Measurements from ENCODE around the gene VPREB3.

GRCh38 chr22:23779083-23779482 is 24.9 kb upstream of the VPREB3 start:
- TF ChIP-seq SP1 (IDR thresholded peaks at IDR 0.05; ENCODE audit: low read depth, low read length) (no peak), REST (IDR thresholded peaks at IDR 0.05; ENCODE audit: low read depth, low read length) (no peak), ATF3 (IDR thresholded peaks at IDR 0.05; ENCODE audit: borderline replicate concordance, extremely low read depth, low read depth, low read length) (no peak), USF2 (IDR thresholded peaks at IDR 0.05; ENCODE audit: borderline replicate concordance, low read depth, low read length) (no peak), ETV6 (conservative IDR thresholded peaks at IDR 0.05 in 1 of 2, IDR thresholded peaks at IDR 0.05 in 1 of 2; ENCODE audit: borderline replicate concordance in 1 of 2, low read depth in 1 of 2) (no peak), NFIC (IDR thresholded peaks at IDR 0.05; ENCODE audit: low read depth, low read length) (no peak), CTCF (IDR thresholded peaks at IDR 0.05 in 2 of 3, conservative IDR thresholded peaks at IDR 0.05 in 1 of 3; ENCODE audit: control insufficient read depth in 2 of 3, extremely low read depth in 1 of 3, insufficient read depth in 1 of 3, low read depth in 3 of 3, low read length in 3 of 3) (no peak), ELK1 (IDR thresholded peaks at IDR 0.05; ENCODE audit: low read depth, low read length) (no peak), EZH2 (IDR thresholded peaks at IDR 0.05; ENCODE audit: borderline replicate concordance, control insufficient read depth, low read depth, low read length) (no peak), NFXL1 (IDR thresholded peaks at IDR 0.05; ENCODE audit: borderline replicate concordance) (no peak), MAX (IDR thresholded peaks at IDR 0.05; ENCODE audit: low read depth, low read length) (no peak), SPI1 (IDR thresholded peaks at IDR 0.05; ENCODE audit: borderline replicate concordance, insufficient read depth, low read depth, low read length) (no peak), PAX5 (IDR thresholded peaks at IDR 0.05; ENCODE audit: borderline replicate concordance, low read depth, low read length) (no peak)

Measured in GM12878 (cell line).